ENCODE results near the gene PIK3CA.
"Not testable (repeated sequence)": the region's sequence is repeated elsewhere in the genome, so short reads cannot be mapped to it uniquely, and the experiment has no call there.

The PIK3CA gene

DNA sequence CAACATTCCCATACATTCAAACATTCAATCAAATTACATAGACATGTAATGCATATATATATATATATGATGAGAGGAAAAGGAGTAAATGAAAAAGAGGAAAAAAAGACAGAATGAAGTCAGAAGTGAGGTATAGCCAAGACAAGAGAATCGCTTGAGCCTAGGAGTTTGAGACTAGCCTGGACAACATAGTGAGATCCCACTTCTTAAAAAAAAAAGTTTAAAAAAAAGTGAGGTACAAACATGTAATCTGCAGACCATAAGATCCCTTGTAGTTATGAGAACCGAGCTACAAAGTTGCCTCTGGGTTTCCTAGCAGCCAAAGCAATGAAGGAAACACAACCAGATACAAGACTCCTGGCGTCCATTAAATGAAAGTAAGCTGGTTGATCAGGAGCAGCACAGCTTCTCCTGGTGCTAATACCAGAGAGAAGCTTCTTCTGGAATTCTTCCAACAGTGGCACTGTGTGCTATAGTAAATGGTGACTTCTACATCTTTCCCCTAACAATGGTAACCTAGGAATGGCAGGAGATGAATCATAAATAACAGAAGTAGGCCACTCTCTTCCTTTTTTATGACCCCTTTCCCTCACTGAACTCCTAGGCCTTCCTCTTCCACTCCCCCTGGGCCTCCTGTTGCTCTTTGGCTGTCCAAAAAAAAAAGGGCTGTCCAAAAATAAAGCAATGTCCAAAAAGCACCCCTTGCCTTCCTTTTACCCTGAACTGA lies 99.3 kb downstream of the PIK3CA start:
- no peak for DNase-seq (ENCODE audit: low read depth)
- TF ChIP-seq CTCF (IDR thresholded peaks at IDR 0.05; ENCODE audit: low read depth, low read length, missing control alignments): no peak
- H3K4me3 ChIP-seq (ENCODE audit: low read depth, low read length): no peak overlapping the region

DNA sequence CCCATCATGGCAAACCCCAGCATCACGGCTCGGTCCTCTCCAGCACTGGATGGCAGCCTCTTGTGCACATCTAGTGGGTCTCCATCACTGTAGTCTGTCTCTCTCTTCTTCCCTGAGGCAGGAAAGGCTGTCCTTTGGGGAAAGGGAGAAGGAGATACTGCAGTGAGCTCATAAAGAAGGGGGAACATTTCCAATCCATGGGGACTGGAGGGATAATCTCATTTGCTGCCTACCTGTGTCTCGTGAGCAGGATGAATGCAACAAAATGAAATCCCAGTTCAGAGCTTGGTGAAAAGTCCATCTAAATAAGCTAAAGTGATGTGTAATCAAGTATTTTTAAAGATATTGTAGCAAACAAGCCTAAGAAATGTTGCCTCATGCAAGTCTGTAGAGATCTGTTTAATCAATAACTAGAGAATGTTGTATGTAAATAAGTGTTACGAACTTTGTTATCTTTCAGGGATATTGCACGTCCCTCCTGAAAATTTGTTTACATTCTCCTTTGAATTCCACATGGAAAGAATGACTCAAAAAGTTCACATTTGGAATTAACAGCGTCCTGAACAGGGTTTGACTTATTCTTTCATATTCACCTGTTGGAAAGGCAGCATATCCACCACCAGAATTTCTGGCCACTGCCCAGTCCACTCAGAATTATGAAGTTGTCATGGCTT lies 102.8 kb downstream of the PIK3CA start, which contains the start of gene KCNMB3:
KCNMB3 (minus strand) TSS at position 312 of the 674 bp plus-strand sequence; CDS start at position 188, 124 bp downstream.
- no peak for DNase-seq (ENCODE audit: low read depth)
- no peak for TF ChIP-seq CTCF (IDR thresholded peaks at IDR 0.05; ENCODE audit: low read depth, low read length, missing control alignments)
- no peak within 1 kb of the TSS for H3K4me3 ChIP-seq (ENCODE audit: low read depth, low read length)

GRCh38 chr3:179256813-179257212 lies 108.7 kb downstream of the PIK3CA start:
- no peak for DNase-seq (ENCODE audit: low read depth)
- no peak overlapping the region; the same call in 1 of the 2 replicates for H3K4me3 ChIP-seq (ENCODE audit: low read depth, low read length)
- TF ChIP-seq CTCF (IDR thresholded peaks at IDR 0.05; ENCODE audit: low read depth, low read length, missing control alignments): no peak

- DNase-seq (ENCODE audit: low read depth): not testable (repeated sequence)
- peak overlapping the region; percentile 21; the same call in 1 of the 2 replicates for H3K4me3 ChIP-seq (ENCODE audit: low read depth, low read length)
These were observed 109.6 kb downstream of the PIK3CA start for GRCh38 chr3:179257742-179258141.

DNA sequence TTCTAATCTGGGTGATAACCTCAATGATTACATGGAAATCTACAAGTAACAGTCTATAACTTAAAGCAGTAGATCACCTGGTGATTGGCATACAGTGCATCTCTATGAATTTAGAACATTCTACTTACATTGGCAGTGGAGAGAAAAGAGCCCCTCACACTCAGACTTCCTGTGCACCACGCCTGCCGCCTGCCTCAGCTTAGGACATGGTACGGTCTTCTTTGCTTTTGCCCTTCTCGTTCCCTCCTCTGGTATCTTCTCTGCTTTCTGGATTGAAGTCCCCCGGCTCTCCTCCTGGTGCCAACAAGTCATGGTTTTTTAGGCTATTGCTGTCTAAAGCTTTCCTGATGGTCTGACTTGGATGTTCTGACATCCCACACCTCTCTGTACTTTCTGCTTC lies 110.7 kb downstream of the PIK3CA start:
- no peak for DNase-seq (ENCODE audit: low read depth)
- no peak for TF ChIP-seq CTCF (IDR thresholded peaks at IDR 0.05; ENCODE audit: low read depth, low read length, missing control alignments)
- H3K4me3 ChIP-seq (ENCODE audit: low read depth, low read length): peak overlapping the region; percentile 36

GRCh38 chr3:179259959-179260756 lies 112.0 kb downstream of the PIK3CA start:
- not testable (repeated sequence) for DNase-seq (ENCODE audit: low read depth)
- peak overlapping the region; percentile 75; the same call in 1 of the 2 replicates for H3K4me3 ChIP-seq (ENCODE audit: low read depth, low read length)

GRCh38 chr3:179260949-179261765 lies 113.0 kb downstream of the PIK3CA start:
- peak overlapping the region; percentile 75 for H3K4me3 ChIP-seq (ENCODE audit: low read depth, low read length)
- peak; percentile 37 for DNase-seq (ENCODE audit: low read depth)
- no peak for TF ChIP-seq CTCF (IDR thresholded peaks at IDR 0.05; ENCODE audit: low read depth, low read length, missing control alignments)
